Natural killer cell treated with Interleukin-12 subunit alpha and Interleukin-12 subunit beta and Interleukin-15 and Interleukin-18, amount 100 ng/mL, for 72 hours (primary cell): Measurements from ENCODE around the gene TBL1X. TPM values are rescaled to one million over a fixed set of nuclear protein-coding genes. Genes with fewer than 3 reads are reported as not detected.
A peak's percentile ranks its signal among the peaks of the same experiment; 100 is the strongest.
"Not testable (repeated sequence)": the region's sequence is repeated elsewhere in the genome, so short reads cannot be mapped to it uniquely, and the experiment has no call there.

Source experiments
- ATAC-seq, 2 donors: fragments of 150-1000 bp; cut with Tn5 transposase in 1 of 2; sonication (Bioruptor Pico), chemical (Tn5 transposase) in 1 of 2; 2 replicates each; pipeline ENCODE4 v1.10.0; 2021
- DNase-seq: peaks from one replicate; pipeline ENCODE4 v3.0.0; 2022; ENCODE audit warnings: low spot score
- H3K27ac Mint-ChIP-seq, 2 donors: 1 replicate in 1 of 2; 2 replicates in 1 of 2; pipeline ENCODE4 v1.8.0; 2022; ENCODE audit warnings: mixed read lengths in 2 of 2, mild to moderate bottlenecking in 1 of 2, moderate library complexity in 1 of 2
- H3K27me3 Mint-ChIP-seq, 2 donors: 1 replicate in 1 of 2; 2 replicates in 1 of 2; pipeline ENCODE4 v1.8.0; 2022; ENCODE audit warnings: mixed read lengths in 2 of 2
- H3K36me3 Mint-ChIP-seq: one replicate; pipeline ENCODE4 v1.8.0; 2022; ENCODE audit warnings: mixed read lengths
- H3K4me1 Mint-ChIP-seq, 2 donors: 1 replicate in 1 of 2; 2 replicates in 1 of 2; pipeline ENCODE4 v1.8.0; 2022; ENCODE audit warnings: low read depth in 2 of 2, mixed read lengths in 2 of 2, mild to moderate bottlenecking in 1 of 2
- H3K4me3 Mint-ChIP-seq: one replicate; pipeline ENCODE4 v1.8.0; 2022; ENCODE audit warnings: mixed read lengths
- H3K9me3 Mint-ChIP-seq: 2 replicates; pipeline ENCODE4 v1.8.0; 2022; ENCODE audit warnings: mixed read lengths
- total RNA-seq, 2 donors: library from RNA; stranded (reverse); gene quantifications; one replicate each; pipeline ENCODE4 v1.2.3, GENCODE V29; 2022

The TBL1X gene
- 10 to 100 TPM; 32.3 to 37.9 TPM for total RNA-seq

- ATAC-seq: peak; percentile 69 to 70
- Mint-ChIP-seq H3K4me3 (peak within 1 kb of the TSS; percentile 67), H3K27me3 (peaks cover 0 to 9% of the 10 kb centered on the region in 2 donors), H3K27ac (peak within 1 kb of the TSS; percentile 92), H3K4me1 (peaks cover 36 to 38% of the 10 kb centered on the region in 2 donors), H3K9me3 (no peaks in the 10 kb centered on the region), H3K36me3 (no peaks in the 10 kb centered on the region)
- DNase-seq: peak; percentile 76
Observed at GRCh38 chrX:9464435-9465371, at the start of gene TBL1X. Gene TBL1X (plus strand): TSS chrX:9465058. CDS start chrX:9653587, 188,529 bp downstream.

GRCh38 chrX:9416562-9417348, 48.1 kb upstream of the TBL1X start:
- Mint-ChIP-seq H3K4me1 (peaks cover 4 to 19% of the 10 kb centered on the region in 2 donors), H3K4me3 (no peak overlapping the region), H3K27ac (no peak overlapping the region), H3K27me3 (peaks cover 0 to 2% of the 10 kb centered on the region in 2 donors), H3K36me3 (no peaks in the 10 kb centered on the region), H3K9me3 (peaks cover under 1% of the 10 kb centered on the region)
- DNase-seq (no peak), ATAC-seq (no peak)

GRCh38 chrX:9418262-9418661, 46.6 kb upstream of the TBL1X start:
- DNase-seq (no peak), ATAC-seq (no peak)
- H3K4me3 Mint-ChIP-seq: no peak overlapping the region
- H3K27ac Mint-ChIP-seq: no peak overlapping the region
- peaks cover 0 to 2% of the 10 kb centered on the region in 2 donors for H3K27me3 Mint-ChIP-seq
- H3K36me3 Mint-ChIP-seq: no peaks in the 10 kb centered on the region
- H3K4me1 Mint-ChIP-seq: peaks cover 4 to 19% of the 10 kb centered on the region in 2 donors
- no peaks in the 10 kb centered on the region for H3K9me3 Mint-ChIP-seq

GRCh38 chrX:9420275-9421265, 44.3 kb upstream of the TBL1X start:
- H3K4me3 Mint-ChIP-seq: no peak overlapping the region
- peaks cover 5% of the 10 kb centered on the region for H3K36me3 Mint-ChIP-seq
- no peak for ATAC-seq
- H3K27me3 Mint-ChIP-seq: peaks cover 0 to 2% of the 10 kb centered on the region in 2 donors
- H3K4me1 Mint-ChIP-seq: peaks cover 4 to 19% of the 10 kb centered on the region in 2 donors
- no peak overlapping the region for H3K27ac Mint-ChIP-seq
- H3K9me3 Mint-ChIP-seq: peaks cover 2% of the 10 kb centered on the region
- DNase-seq: no peak

- Mint-ChIP-seq H3K36me3 (no peaks in the 10 kb centered on the region), H3K9me3 (no peaks in the 10 kb centered on the region), H3K4me1 (peaks cover 0 to 10% of the 10 kb centered on the region in 2 donors), H3K27ac (peak overlapping the region in 1 of 2 donors; percentile 15), H3K27me3 (peaks cover 0 to 2% of the 10 kb centered on the region in 2 donors), H3K4me3 (no peak overlapping the region)
- DNase-seq: no peak
- no peak for ATAC-seq
Observed at GRCh38 chrX:9429767-9430166, 35.1 kb upstream of the TBL1X start.

GRCh38 chrX:9430346-9430921, 34.4 kb upstream of the TBL1X start:
- H3K36me3 Mint-ChIP-seq: no peaks in the 10 kb centered on the region
- ATAC-seq (no peak), DNase-seq (no peak)
- peaks cover 0 to 10% of the 10 kb centered on the region in 2 donors for H3K4me1 Mint-ChIP-seq
- H3K9me3 Mint-ChIP-seq: no peaks in the 10 kb centered on the region
- peaks cover 0 to 2% of the 10 kb centered on the region in 2 donors for H3K27me3 Mint-ChIP-seq
- no peak overlapping the region for H3K4me3 Mint-ChIP-seq
- H3K27ac Mint-ChIP-seq: peak overlapping the region in 1 of 2 donors; percentile 36

- H3K9me3 Mint-ChIP-seq: no peaks in the 10 kb centered on the region
- H3K4me1 Mint-ChIP-seq: peaks cover 0 to 10% of the 10 kb centered on the region in 2 donors
- peak overlapping the region in 1 of 2 donors; percentile 36 for H3K27ac Mint-ChIP-seq
- ATAC-seq (no peak), DNase-seq (no peak)
- peaks cover 0 to 2% of the 10 kb centered on the region in 2 donors for H3K27me3 Mint-ChIP-seq
- H3K4me3 Mint-ChIP-seq: no peak overlapping the region
- no peaks in the 10 kb centered on the region for H3K36me3 Mint-ChIP-seq
Observed at GRCh38 chrX:9431281-9431680, 33.6 kb upstream of the TBL1X start.

- no peaks in the 10 kb centered on the region for H3K36me3 Mint-ChIP-seq
- DNase-seq (no peak), ATAC-seq (no peak)
- no peak overlapping the region for H3K4me3 Mint-ChIP-seq
- no peaks in the 10 kb centered on the region for H3K9me3 Mint-ChIP-seq
- no peak overlapping the region for H3K27ac Mint-ChIP-seq
- H3K4me1 Mint-ChIP-seq: peaks cover 0 to 10% of the 10 kb centered on the region in 2 donors
- H3K27me3 Mint-ChIP-seq: peaks cover 0 to 6% of the 10 kb centered on the region in 2 donors
Observed at GRCh38 chrX:9433596-9433995, 31.3 kb upstream of the TBL1X start.

GRCh38 chrX:9434051-9434550, 30.8 kb upstream of the TBL1X start:
- Mint-ChIP-seq H3K27ac (no peak overlapping the region), H3K9me3 (no peaks in the 10 kb centered on the region), H3K36me3 (no peaks in the 10 kb centered on the region), H3K27me3 (peaks cover 0 to 4% of the 10 kb centered on the region in 2 donors), H3K4me3 (no peak overlapping the region), H3K4me1 (peaks cover 0 to 10% of the 10 kb centered on the region in 2 donors)
- DNase-seq (no peak), ATAC-seq (no peak)

- not testable (repeated sequence) for DNase-seq, H3K9me3 Mint-ChIP-seq, H3K36me3 Mint-ChIP-seq, H3K27ac Mint-ChIP-seq, H3K4me3 Mint-ChIP-seq, ATAC-seq, H3K27me3 Mint-ChIP-seq
- H3K4me1 Mint-ChIP-seq: peaks cover 0 to 11% of the 10 kb centered on the region in 2 donors
Observed at GRCh38 chrX:9435086-9435485, 29.8 kb upstream of the TBL1X start.

- Mint-ChIP-seq H3K4me3 (no peak overlapping the region), H3K27me3 (peaks cover 0 to 3% of the 10 kb centered on the region in 2 donors), H3K4me1 (peaks cover 4 to 12% of the 10 kb centered on the region in 2 donors), H3K9me3 (no peaks in the 10 kb centered on the region), H3K36me3 (no peaks in the 10 kb centered on the region), H3K27ac (no peak overlapping the region)
- ATAC-seq (no peak), DNase-seq (no peak)
Observed at GRCh38 chrX:9436812-9437211, 28.0 kb upstream of the TBL1X start.

- Mint-ChIP-seq H3K27me3 (peaks cover 0 to 7% of the 10 kb centered on the region in 2 donors), H3K36me3 (no peaks in the 10 kb centered on the region), H3K27ac (no peak overlapping the region), H3K4me3 (no peak overlapping the region), H3K4me1 (peaks cover 2 to 4% of the 10 kb centered on the region in 2 donors), H3K9me3 (no peaks in the 10 kb centered on the region)
- ATAC-seq (no peak), DNase-seq (no peak)
Observed at GRCh38 chrX:9438933-9439494, 25.8 kb upstream of the TBL1X start.
